Smooth muscle cell of bladder (primary cell): Measurements from ENCODE around the gene IQCN. TPM values are rescaled to one million over a fixed set of nuclear protein-coding genes. Genes with fewer than 3 reads are reported as not detected.

ENCODE experiments used
- total RNA-seq: library from RNA; depleted of rRNA; stranded (reverse); fragments of >200 nt; gene quantifications from 2 replicates; pipeline ENCODE4 v1.2.3, GENCODE V29; 2014

The IQCN gene, protein sequence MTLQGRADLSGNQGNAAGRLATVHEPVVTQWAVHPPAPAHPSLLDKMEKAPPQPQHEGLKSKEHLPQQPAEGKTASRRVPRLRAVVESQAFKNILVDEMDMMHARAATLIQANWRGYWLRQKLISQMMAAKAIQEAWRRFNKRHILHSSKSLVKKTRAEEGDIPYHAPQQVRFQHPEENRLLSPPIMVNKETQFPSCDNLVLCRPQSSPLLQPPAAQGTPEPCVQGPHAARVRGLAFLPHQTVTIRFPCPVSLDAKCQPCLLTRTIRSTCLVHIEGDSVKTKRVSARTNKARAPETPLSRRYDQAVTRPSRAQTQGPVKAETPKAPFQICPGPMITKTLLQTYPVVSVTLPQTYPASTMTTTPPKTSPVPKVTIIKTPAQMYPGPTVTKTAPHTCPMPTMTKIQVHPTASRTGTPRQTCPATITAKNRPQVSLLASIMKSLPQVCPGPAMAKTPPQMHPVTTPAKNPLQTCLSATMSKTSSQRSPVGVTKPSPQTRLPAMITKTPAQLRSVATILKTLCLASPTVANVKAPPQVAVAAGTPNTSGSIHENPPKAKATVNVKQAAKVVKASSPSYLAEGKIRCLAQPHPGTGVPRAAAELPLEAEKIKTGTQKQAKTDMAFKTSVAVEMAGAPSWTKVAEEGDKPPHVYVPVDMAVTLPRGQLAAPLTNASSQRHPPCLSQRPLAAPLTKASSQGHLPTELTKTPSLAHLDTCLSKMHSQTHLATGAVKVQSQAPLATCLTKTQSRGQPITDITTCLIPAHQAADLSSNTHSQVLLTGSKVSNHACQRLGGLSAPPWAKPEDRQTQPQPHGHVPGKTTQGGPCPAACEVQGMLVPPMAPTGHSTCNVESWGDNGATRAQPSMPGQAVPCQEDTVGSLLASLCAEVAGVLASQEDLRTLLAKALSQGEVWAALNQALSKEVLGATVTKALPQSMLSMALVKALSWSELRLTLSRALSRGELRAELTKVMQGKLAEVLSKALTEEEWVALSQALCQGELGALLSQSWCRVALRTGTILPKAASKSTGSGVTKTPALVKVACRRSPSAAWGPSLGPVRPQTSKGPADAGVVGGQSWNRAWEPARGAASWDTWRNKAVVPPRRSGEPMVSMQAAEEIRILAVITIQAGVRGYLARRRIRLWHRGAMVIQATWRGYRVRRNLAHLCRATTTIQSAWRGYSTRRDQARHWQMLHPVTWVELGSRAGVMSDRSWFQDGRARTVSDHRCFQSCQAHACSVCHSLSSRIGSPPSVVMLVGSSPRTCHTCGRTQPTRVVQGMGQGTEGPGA (N-terminal part only)
- total RNA-seq = 0.14 and 0.28 TPM in 2 replicates

GRCh38 chr19:18274219-18274780, at the start of gene IQCN:
Gene IQCN, minus strand, starts transcription at chr19:18274452. Its CDS starts 4,974 bp downstream, at chr19:18269478.

GRCh38 chr19:18322759-18323460, 48.7 kb upstream of the IQCN start, which contains the start of gene LSM4:
Gene LSM4, minus strand, starts transcription at chr19:18323076. Its CDS starts 56 bp downstream, at chr19:18323020.

GRCh38 chr19:18281082-18282020, 7.1 kb upstream of the IQCN start, which contains the start of gene JUND:
Gene JUND, minus strand, starts transcription at chr19:18281622. Its CDS starts 138 bp downstream, at chr19:18281484.

GRCh38 chr19:18225702-18226468, 48.4 kb downstream of the IQCN start, which contains the start of gene PDE4C:
Gene PDE4C, minus strand, starts transcription at chr19:18226438. Its CDS starts 23 bp downstream, at chr19:18226415.

Other genes starting within 250 kb of the IQCN start
- gene IL12RB1, start 187.5 kb downstream of the IQCN start, total RNA-seq = 0.14 and 0.18 TPM in 2 replicates
- 1.8 and 2.5 TPM in 2 replicates for gene MAST3, start 176.7 kb downstream of the IQCN start, total RNA-seq
- gene PIK3R2, start 121.3 kb downstream of the IQCN start, total RNA-seq = 3.4 and 7.4 TPM in 2 replicates
- gene IFI30, start 100.6 kb downstream of the IQCN start, total RNA-seq = 7.2 and 11.2 TPM in 2 replicates
- gene MPV17L2, start 81.2 kb downstream of the IQCN start, total RNA-seq = 6.0 and 6.4 TPM in 2 replicates
- 2.4 and 3.1 TPM in 2 replicates for gene RAB3A, start 70.4 kb downstream of the IQCN start, total RNA-seq
- gene PDE4C, start 48.0 kb downstream of the IQCN start, total RNA-seq = 0.57 and 4.9 TPM in 2 replicates
- 47.5 and 69.6 TPM in 2 replicates for gene JUND, start 7.2 kb upstream of the IQCN start, total RNA-seq
- gene LSM4, start 48.6 kb upstream of the IQCN start, total RNA-seq = 78.1 and 107 TPM in 2 replicates
- 33.1 and 44.2 TPM in 2 replicates for gene PGPEP1, start 66.1 kb upstream of the IQCN start, total RNA-seq
- gene GDF15, start 111.7 kb upstream of the IQCN start, total RNA-seq = 62.4 and 105 TPM in 2 replicates
- gene LRRC25, start 123.2 kb upstream of the IQCN start, total RNA-seq = 0.14 and 0.28 TPM in 2 replicates
- 32.9 and 45.6 TPM in 2 replicates for gene SSBP4, start 144.9 kb upstream of the IQCN start, total RNA-seq
- gene ISYNA1, start 163.7 kb upstream of the IQCN start, total RNA-seq = 9.2 and 23.0 TPM in 2 replicates
- 17.8 and 20.9 TPM in 2 replicates for gene ELL, start 247.6 kb upstream of the IQCN start, total RNA-seq